Activated CD8-positive, alpha-beta memory T cell treated with anti-CD3 and anti-CD28 coated beads for 48 hours (primary cell): ENCODE results near the gene DNAH2.

Source experiments
- DNase-seq, 3 experiments: peaks; one replicate each; pipeline ENCODE4 v3.0.0-alpha.2; 2020; ENCODE audit warnings: low read depth in 2 of 3, low spot score in 2 of 3

The DNAH2 gene

DNA sequence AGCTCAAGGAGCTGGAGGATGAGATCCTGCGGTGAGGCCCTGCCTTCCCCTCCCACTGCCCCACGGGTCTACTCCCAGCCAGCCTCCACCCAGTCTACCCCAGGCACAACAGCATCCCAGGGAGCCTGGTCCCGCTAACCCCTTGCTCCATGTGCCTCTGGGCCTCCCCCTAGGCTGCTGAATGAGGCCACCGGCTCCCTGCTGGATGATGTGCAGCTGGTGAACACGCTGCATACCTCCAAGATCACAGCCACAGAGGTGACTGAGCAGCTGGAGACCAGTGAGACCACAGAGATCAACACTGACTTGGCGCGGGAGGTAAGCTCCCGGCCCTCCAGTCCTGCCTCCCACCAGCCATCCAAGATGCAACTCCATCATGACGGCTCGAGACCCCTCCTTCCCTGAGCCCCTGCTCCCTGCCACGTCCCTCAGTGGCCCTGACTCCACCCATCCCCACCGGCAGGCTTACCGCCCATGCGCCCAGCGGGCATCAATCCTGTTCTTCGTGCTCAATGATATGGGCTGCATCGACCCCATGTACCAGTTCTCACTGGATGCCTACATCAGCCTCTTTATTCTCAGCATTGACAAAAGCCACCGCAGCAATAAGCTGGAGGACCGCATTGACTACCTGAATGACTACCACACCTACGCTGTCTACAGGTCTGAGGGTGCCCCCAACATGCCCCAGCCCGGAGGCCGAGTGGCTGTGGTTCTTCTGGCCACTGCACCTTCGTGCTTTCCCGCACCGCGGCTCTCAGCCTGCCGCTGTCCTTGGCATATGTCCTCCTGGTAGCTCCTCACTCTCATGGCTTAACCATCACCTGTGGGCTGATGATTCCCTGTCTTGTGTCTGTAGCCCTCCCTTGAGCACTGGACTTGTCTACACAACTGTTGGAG lies 101.5 kb downstream of the DNAH2 start:
- no peak for DNase-seq

- no peak for DNase-seq
Observed at GRCh38 chr17:7820231-7820630, 102.7 kb downstream of the DNAH2 start.

DNA sequence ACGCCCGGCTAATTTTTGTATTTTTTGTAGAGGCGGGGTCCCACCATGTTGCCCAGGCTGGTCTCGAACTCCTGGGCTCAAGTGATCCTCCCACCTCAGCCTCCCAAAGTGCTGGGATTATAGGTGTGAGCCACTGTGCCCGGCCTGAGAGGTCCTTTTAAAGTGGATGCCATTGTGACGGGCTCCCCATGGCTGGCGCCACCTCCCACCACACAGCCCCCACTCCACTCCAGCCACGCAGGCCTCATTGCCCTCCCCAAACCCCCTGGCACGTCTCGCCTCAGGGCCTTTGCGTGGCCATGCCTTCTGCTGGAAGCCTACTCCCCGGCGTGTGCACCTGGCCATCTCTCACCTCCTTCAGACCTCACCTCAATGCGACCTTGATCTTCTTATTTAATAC lies 104.6 kb downstream of the DNAH2 start:
- DNase-seq: no peak

- DNase-seq: no peak
Observed at GRCh38 chr17:7823581-7824001, 106.0 kb downstream of the DNAH2 start.

- no peak for DNase-seq
Observed at GRCh38 chr17:7824021-7824924, 106.7 kb downstream of the DNAH2 start.

- no peak for DNase-seq
Observed at GRCh38 chr17:7825206-7825990, 107.9 kb downstream of the DNAH2 start.

GRCh38 chr17:7830616-7831015 lies 113.1 kb downstream of the DNAH2 start:
- no peak for DNase-seq

- no peak for DNase-seq
Observed at GRCh38 chr17:7831233-7831632, 113.7 kb downstream of the DNAH2 start.

DNA sequence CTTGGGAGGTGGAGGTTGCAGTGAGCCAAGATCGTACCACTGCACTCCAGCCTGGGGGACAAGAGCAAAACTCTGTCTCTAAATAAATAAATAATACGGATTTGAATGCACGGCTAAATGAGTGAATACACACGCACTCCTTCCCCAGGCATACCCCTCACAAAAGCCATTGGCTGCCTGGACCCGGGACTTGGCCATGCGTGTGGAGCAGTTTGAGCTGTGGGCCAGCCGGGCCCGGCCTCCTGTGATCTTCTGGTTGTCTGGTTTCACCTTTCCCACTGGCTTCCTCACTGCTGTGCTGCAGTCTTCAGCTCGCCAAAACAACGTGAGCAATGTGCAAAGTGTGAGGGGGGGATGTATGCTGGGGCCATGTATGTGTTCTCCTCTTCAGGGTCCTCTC lies 114.9 kb downstream of the DNAH2 start:
- DNase-seq: no peak

DNA sequence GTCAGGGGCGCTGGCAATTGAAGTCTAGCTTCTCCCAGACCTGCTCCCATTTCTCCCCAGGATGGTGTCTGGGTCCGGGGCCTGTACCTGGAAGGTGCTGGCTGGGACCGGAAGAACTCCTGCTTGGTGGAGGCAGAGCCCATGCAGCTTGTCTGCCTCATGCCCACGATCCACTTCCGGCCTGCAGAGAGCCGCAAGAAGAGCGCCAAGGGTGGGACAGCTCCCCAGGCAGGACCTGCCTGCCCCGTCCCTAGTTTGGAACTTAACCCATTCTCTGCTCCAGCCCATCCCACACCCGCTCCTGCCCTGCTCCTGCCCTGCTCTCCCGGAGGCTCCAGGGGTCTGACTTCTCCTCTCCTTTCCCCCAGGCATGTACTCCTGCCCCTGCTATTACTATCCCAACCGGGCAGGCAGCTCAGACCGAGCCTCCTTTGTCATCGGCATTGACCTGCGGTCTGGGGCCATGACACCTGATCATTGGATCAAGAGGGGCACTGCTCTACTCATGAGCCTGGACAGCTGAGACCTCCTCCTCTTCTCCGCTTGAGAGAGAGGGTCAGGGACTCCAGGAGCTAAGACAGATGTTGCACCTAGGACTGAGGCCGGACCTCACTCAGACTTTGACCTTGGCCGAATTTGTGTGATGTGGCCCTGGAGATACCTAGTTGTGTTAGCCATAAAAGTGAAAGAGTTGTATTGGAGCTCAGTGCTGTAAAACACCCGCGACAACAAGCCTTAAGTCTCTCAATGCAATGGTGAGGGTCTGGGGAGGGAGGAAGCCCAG lies 115.7 kb downstream of the DNAH2 start:
- DNase-seq: no peak

DNA sequence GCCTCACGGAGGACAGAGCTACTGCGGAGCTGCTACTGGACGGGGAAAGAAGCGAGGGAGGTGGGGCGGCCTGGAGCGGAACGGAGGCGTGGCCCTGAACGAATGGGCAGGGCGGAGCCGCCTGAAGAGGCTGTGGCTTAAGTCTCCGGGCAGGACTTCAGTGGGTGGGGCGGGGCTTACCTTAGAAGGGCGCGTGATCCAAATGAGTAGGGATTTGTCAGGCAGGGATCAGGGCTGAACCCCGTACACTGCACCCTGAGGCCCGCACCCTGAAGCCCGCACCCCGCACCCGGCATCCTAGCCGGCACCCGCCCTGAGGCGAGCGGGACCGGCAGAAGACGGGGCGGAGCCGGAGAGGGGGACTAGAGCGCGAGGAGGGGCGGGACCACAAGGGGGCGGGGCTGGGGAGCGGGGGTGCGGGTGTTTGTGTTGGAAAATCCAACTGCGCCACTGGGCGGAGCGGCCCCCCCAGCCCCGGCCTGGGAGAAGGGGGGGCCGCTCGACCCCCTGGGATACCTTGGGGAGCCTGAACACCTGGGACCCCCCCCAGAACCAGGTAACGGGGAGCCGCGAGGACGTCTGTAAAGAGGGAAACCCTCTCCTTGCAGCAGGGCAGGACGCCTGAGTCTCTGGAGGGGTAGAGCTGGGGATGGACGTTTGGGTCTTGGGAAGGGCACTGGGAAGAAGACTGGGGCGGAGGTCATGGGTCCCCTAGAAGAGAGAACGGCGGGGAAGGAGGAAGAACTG lies 116.4 kb downstream of the DNAH2 start, which contains the start of gene KDM6B:
Gene KDM6B, plus strand, starts transcription at position 423 of the 747 bp plus-strand sequence. CDS start 11,338 bp downstream, outside the sequence.
- peak; percentile 56 to 72 (median 70) for DNase-seq

DNA sequence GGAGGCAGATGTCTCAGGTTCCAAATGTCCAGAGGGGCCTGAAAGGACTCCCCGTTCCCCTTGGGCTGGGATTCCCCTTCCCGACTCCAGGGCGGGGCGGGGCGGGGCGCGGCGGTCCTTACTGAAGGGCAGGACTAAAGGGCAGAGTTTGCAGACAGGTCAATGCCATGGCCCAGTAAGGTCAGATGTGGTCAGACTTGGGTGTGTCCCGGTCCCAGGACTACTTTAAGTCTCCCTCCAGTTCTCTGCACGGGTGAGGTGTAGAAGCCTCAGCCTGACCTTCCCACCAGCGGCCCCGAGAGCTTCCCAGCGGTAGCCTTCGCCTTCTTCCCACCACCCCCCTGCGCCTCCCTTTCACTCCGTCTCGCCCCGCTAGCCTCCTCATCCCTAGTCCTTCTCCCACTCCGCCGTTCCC lies 117.0 kb downstream of the DNAH2 start:
- no peak for DNase-seq

DNA sequence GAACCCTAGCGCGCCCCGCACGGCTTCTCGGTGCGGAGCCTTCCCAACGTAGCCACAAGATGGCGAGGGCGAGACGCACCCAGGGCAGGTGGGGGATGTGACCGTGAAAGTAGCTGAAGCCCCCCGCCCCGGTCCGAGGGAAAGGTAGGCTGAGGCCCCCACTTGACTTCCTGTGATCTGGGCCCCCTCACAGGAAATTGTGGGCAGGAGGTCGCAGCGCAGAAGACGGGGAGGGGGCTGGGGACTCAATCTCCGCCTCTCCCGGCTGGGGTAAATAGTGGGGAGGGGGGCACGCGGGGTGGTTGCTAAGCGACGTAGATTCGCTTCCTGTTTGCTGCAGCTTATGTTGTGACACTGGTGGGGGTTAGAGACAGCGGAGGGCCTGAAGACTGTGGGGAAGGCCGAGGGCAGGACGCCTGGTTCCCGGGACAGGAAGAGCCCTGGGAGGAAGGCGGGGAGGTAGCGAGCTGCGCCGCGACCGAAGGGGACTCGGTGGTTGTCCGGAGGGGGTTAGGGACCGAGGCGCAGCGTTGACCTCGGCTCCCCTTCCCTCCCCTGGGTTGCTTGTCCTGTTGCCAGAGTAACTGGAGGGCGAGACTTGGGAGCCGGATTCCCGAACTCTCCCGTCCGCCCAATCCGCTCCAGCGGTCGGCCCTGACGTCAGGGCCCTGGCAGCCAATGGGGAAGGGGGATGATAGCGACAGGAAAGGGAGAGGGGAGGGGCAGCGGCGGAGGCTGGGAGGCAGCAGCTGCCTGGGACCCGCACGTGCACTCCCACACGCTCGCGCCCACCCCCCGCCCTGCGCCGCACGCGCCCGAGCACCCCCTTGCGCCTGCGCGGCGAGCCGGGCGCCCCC lies 117.6 kb downstream of the DNAH2 start:
- DNase-seq: peak; percentile 66 to 80 (median 69)

GRCh38 chr17:7835814-7836595 lies 118.5 kb downstream of the DNAH2 start:
- no peak for DNase-seq

GRCh38 chr17:7836596-7837407 lies 119.3 kb downstream of the DNAH2 start:
- DNase-seq: peak in 1 of 3 experiments; percentile 23

GRCh38 chr17:7837408-7838088 lies 120.0 kb downstream of the DNAH2 start:
- no peak for DNase-seq
